Natural killer cell treated with Interleukin-12 subunit alpha and Interleukin-12 subunit beta and Interleukin-15 and Interleukin-18, amount 100 ng/mL, for 72 hours (primary cell): ENCODE data around the gene HPSE2. TPM values are rescaled to one million over a fixed set of nuclear protein-coding genes. Genes with fewer than 3 reads are reported as not detected.
"Not testable (repeated sequence)": the region's sequence is repeated elsewhere in the genome, so short reads cannot be mapped to it uniquely, and the experiment has no call there.

Experiments used
- ATAC-seq, 2 donors: fragments of 150-1000 bp; cut with Tn5 transposase in 1 of 2; sonication (Bioruptor Pico), chemical (Tn5 transposase) in 1 of 2; 2 replicates each; pipeline ENCODE4 v1.10.0; 2021
- DNase-seq: peaks from one replicate; pipeline ENCODE4 v3.0.0; 2022; ENCODE audit warnings: low spot score
- H3K27ac Mint-ChIP-seq, 2 donors: 1 replicate in 1 of 2; 2 replicates in 1 of 2; pipeline ENCODE4 v1.8.0; 2022; ENCODE audit warnings: mixed read lengths in 2 of 2, mild to moderate bottlenecking in 1 of 2, moderate library complexity in 1 of 2
- H3K27me3 Mint-ChIP-seq, 2 donors: 1 replicate in 1 of 2; 2 replicates in 1 of 2; pipeline ENCODE4 v1.8.0; 2022; ENCODE audit warnings: mixed read lengths in 2 of 2
- H3K36me3 Mint-ChIP-seq: one replicate; pipeline ENCODE4 v1.8.0; 2022; ENCODE audit warnings: mixed read lengths
- H3K4me1 Mint-ChIP-seq, 2 donors: 1 replicate in 1 of 2; 2 replicates in 1 of 2; pipeline ENCODE4 v1.8.0; 2022; ENCODE audit warnings: low read depth in 2 of 2, mixed read lengths in 2 of 2, mild to moderate bottlenecking in 1 of 2
- H3K4me3 Mint-ChIP-seq: one replicate; pipeline ENCODE4 v1.8.0; 2022; ENCODE audit warnings: mixed read lengths
- H3K9me3 Mint-ChIP-seq: 2 replicates; pipeline ENCODE4 v1.8.0; 2022; ENCODE audit warnings: mixed read lengths
- total RNA-seq, 2 donors: library from RNA; stranded (reverse); gene quantifications; one replicate each; pipeline ENCODE4 v1.2.3, GENCODE V29; 2022

Gene HPSE2
- total RNA-seq, 2 donors from 2014 or later: not detected

- Mint-ChIP-seq H3K4me1 (no peaks in the 10 kb centered on the region), H3K9me3 (no peaks in the 10 kb centered on the region), H3K36me3 (no peaks in the 10 kb centered on the region), H3K27me3 (peaks cover 9 to 19% of the 10 kb centered on the region in 2 donors), H3K4me3 (no peak overlapping the region), H3K27ac (no peak overlapping the region)
- DNase-seq: no peak
- no peak for ATAC-seq
Measured at GRCh38 chr10:98568551-98568950, 667.1 kb downstream of the HPSE2 start.

- H3K27ac Mint-ChIP-seq: no peak overlapping the region
- peaks cover 8 to 17% of the 10 kb centered on the region in 2 donors for H3K27me3 Mint-ChIP-seq
- no peaks in the 10 kb centered on the region for H3K36me3 Mint-ChIP-seq
- no peaks in the 10 kb centered on the region for H3K4me1 Mint-ChIP-seq
- H3K9me3 Mint-ChIP-seq: no peaks in the 10 kb centered on the region
- H3K4me3 Mint-ChIP-seq: no peak overlapping the region
- no peak for DNase-seq
- ATAC-seq: no peak
Measured at GRCh38 chr10:98567391-98568133, 668.1 kb downstream of the HPSE2 start.

DNA sequence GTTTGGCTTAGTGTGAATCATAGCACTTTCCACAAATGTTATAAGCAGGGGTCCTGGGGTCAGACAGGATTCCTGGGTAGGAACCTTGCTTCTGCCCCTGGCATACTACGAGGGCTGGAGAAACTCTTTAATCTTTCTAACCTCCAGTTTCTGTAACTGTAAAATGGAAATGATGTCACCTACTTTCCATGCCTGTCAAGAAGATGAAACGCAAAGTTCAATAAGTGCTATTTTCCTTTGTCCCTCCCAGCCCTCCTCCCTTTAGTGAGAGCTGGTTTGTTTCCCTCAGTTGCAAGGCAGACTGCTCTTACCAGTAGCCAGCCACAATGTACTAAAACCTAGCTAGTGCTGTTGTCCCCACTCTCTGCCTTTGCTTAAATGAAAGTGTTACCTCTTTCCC is 671.8 kb downstream of the HPSE2 start:
- no peak overlapping the region for H3K27ac Mint-ChIP-seq
- H3K27me3 Mint-ChIP-seq: peaks cover 0 to 3% of the 10 kb centered on the region in 2 donors
- no peaks in the 10 kb centered on the region for H3K9me3 Mint-ChIP-seq
- DNase-seq: no peak
- ATAC-seq: no peak
- no peaks in the 10 kb centered on the region for H3K4me1 Mint-ChIP-seq
- no peak overlapping the region for H3K4me3 Mint-ChIP-seq
- no peaks in the 10 kb centered on the region for H3K36me3 Mint-ChIP-seq

DNA sequence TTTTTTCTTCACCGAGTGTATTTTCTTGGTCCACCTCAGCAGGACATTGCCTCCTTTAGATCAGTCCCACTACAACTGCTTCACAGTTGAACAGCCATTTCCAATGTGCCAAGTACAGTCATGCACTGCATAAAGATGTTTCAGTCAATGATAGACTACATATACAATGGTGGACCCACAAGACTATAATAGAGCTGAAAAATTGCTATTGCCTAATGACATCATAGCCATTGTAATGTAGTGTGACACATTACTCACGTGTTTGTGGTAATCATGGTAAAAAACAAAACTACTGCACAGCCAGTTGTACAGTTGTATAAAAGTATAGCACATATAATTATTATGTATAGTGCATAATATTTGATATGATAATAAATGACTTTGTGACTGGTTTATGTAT is 675.1 kb downstream of the HPSE2 start:
- Mint-ChIP-seq H3K9me3 (no peaks in the 10 kb centered on the region), H3K27ac (no peak overlapping the region), H3K36me3 (no peaks in the 10 kb centered on the region), H3K27me3 (peaks cover 2 to 6% of the 10 kb centered on the region in 2 donors), H3K4me1 (no peaks in the 10 kb centered on the region), H3K4me3 (no peak overlapping the region)
- no peak for ATAC-seq
- DNase-seq: no peak

DNA sequence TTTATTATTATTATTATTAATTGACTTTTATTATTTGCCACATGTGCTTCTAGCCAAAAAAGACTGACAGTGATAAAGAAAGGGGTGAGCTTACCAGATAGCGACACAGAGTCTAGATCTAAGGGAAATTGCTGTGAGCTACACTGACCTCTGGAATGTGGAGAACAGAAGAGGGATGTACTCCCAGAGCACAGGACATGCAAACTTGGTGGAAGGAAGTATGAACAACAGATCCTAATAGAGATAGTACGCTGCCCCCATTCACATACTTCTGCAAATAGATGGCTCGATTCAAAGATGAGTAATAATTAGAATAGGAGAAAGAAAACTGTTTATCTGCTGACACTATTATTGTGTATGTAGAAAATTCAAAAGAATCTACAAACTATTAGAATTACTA is 679.6 kb downstream of the HPSE2 start:
- ATAC-seq (no peak), DNase-seq (no peak)
- no peaks in the 10 kb centered on the region for H3K36me3 Mint-ChIP-seq
- H3K27me3 Mint-ChIP-seq: peaks cover 13 to 28% of the 10 kb centered on the region in 2 donors
- no peak overlapping the region for H3K4me3 Mint-ChIP-seq
- H3K9me3 Mint-ChIP-seq: no peaks in the 10 kb centered on the region
- no peaks in the 10 kb centered on the region for H3K4me1 Mint-ChIP-seq
- no peak overlapping the region for H3K27ac Mint-ChIP-seq

DNA sequence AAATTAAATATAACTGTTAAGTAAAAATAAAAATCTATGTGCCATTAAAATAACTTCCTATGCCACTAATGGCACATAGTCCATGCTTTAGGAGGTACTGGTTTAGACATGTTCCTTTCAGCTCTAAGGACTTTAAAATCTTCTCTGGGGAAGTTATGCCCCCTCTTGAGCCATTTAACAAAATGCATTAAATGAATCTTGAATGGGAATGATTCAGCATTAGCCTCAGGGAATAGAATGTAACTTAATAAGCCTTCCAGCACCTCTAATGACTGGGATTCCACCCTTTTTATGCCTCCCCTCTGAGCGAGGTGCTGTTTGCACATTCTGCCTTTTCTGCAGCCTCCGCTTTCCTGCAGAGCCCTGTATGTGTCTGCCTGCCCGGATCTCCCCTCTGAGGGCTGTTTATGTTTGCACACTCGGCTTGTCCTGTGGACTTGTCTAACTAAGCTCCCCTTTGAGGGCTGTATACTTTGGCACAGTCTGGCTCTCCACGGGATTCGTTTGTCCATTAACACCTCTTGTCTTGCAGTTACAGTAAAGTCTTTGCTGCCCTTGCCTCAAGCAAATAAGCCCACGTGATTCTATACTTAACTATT is 680.5 kb downstream of the HPSE2 start:
- Mint-ChIP-seq H3K27ac (no peak overlapping the region), H3K27me3 (peaks cover 13 to 30% of the 10 kb centered on the region in 2 donors), H3K36me3 (no peaks in the 10 kb centered on the region), H3K4me1 (no peaks in the 10 kb centered on the region), H3K9me3 (no peaks in the 10 kb centered on the region), H3K4me3 (no peak overlapping the region)
- no peak for DNase-seq
- ATAC-seq: no peak

DNA sequence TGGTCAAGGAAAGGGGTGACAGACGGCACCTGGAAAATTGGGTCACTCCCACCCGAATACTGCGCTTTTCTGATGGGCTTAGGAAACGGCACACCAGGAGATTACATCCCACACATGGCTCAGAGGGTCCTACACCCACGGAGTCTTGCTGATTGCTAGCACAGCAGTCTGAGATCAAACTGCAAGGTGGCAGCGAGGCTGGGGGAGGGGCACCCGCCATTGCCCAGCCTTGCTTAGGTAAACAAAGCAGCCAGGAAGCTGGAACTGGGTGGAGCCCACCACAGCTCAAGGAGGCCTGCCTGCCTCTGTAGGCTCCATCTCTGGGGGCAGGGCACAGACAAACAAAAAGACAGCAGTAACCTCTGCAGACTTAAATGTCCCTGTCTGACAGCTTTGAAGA is 694.1 kb downstream of the HPSE2 start:
- H3K27ac Mint-ChIP-seq, H3K9me3 Mint-ChIP-seq, H3K4me3 Mint-ChIP-seq, ATAC-seq, DNase-seq, H3K36me3 Mint-ChIP-seq, H3K4me1 Mint-ChIP-seq: not testable (repeated sequence)
- H3K27me3 Mint-ChIP-seq: peaks cover 10 to 22% of the 10 kb centered on the region in 2 donors

DNA sequence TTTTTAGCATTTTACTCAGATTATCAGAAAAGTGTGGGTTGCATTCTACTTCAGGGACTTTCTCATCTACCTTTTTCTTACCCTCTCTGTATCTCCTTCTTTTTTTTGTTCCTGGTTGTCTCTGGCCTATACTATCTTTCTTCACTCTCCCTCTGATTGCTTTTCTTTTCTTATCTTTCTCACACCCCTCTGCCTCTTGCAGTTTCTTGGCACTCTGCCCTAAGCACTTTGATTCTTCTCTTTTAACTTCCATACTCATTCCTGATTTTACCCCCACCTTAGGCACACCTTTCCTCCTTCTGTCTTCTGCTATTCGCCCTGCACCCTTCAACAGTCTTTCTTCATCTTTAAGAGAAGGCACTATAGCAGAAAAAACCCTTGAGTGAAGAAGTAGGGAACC is 696.1 kb downstream of the HPSE2 start:
- Mint-ChIP-seq H3K4me3 (no peak overlapping the region), H3K27ac (no peak overlapping the region), H3K27me3 (peaks cover 16 to 32% of the 10 kb centered on the region in 2 donors), H3K9me3 (no peaks in the 10 kb centered on the region), H3K36me3 (no peaks in the 10 kb centered on the region), H3K4me1 (no peaks in the 10 kb centered on the region)
- ATAC-seq (no peak), DNase-seq (no peak)

GRCh38 chr10:98538472-98538871 is 697.2 kb downstream of the HPSE2 start:
- no peaks in the 10 kb centered on the region for H3K4me1 Mint-ChIP-seq
- DNase-seq (no peak), ATAC-seq (no peak)
- no peaks in the 10 kb centered on the region for H3K9me3 Mint-ChIP-seq
- H3K36me3 Mint-ChIP-seq: no peaks in the 10 kb centered on the region
- no peak overlapping the region for H3K4me3 Mint-ChIP-seq
- no peak overlapping the region for H3K27ac Mint-ChIP-seq
- peaks cover 16 to 32% of the 10 kb centered on the region in 2 donors for H3K27me3 Mint-ChIP-seq

- no peak overlapping the region for H3K27ac Mint-ChIP-seq
Measured at GRCh38 chr10:98536551-98536950, 699.1 kb downstream of the HPSE2 start.

GRCh38 chr10:98533746-98534445 is 701.8 kb downstream of the HPSE2 start:
- Mint-ChIP-seq H3K4me3 (no peak overlapping the region), H3K9me3 (no peaks in the 10 kb centered on the region), H3K27me3 (peaks cover 16 to 28% of the 10 kb centered on the region in 2 donors), H3K27ac (no peak overlapping the region), H3K4me1 (no peaks in the 10 kb centered on the region), H3K36me3 (no peaks in the 10 kb centered on the region)
- DNase-seq (no peak), ATAC-seq (no peak)

More at GRCh38 chr10:98536551-98536950, 699.1 kb downstream of the HPSE2 start:
- no peaks in the 10 kb centered on the region for H3K36me3 Mint-ChIP-seq
- H3K9me3 Mint-ChIP-seq: no peaks in the 10 kb centered on the region
- H3K4me1 Mint-ChIP-seq: no peaks in the 10 kb centered on the region
- H3K4me3 Mint-ChIP-seq: no peak overlapping the region
- H3K27me3 Mint-ChIP-seq: peaks cover 16 to 32% of the 10 kb centered on the region in 2 donors
- DNase-seq: no peak
- ATAC-seq: no peak

- H3K27me3 Mint-ChIP-seq: peaks cover 18 to 30% of the 10 kb centered on the region in 2 donors
- H3K4me3 Mint-ChIP-seq: no peak overlapping the region
- H3K9me3 Mint-ChIP-seq: no peaks in the 10 kb centered on the region
- no peaks in the 10 kb centered on the region for H3K36me3 Mint-ChIP-seq
- no peaks in the 10 kb centered on the region for H3K4me1 Mint-ChIP-seq
- ATAC-seq (no peak), DNase-seq (no peak)
- no peak overlapping the region for H3K27ac Mint-ChIP-seq
Measured at GRCh38 chr10:98533241-98533640, 702.4 kb downstream of the HPSE2 start.

GRCh38 chr10:98528805-98529183 is 706.9 kb downstream of the HPSE2 start:
- no peaks in the 10 kb centered on the region for H3K4me1 Mint-ChIP-seq
- H3K9me3 Mint-ChIP-seq: no peaks in the 10 kb centered on the region
- H3K4me3 Mint-ChIP-seq: no peak overlapping the region
- no peak for ATAC-seq
- peaks cover 8 to 12% of the 10 kb centered on the region in 2 donors for H3K27me3 Mint-ChIP-seq
- no peaks in the 10 kb centered on the region for H3K36me3 Mint-ChIP-seq
- H3K27ac Mint-ChIP-seq: no peak overlapping the region
- no peak for DNase-seq

- Mint-ChIP-seq H3K27ac (no peak overlapping the region), H3K36me3 (no peaks in the 10 kb centered on the region), H3K27me3 (peaks cover 8 to 12% of the 10 kb centered on the region in 2 donors), H3K4me3 (no peak overlapping the region), H3K4me1 (no peaks in the 10 kb centered on the region), H3K9me3 (no peaks in the 10 kb centered on the region)
- ATAC-seq (no peak), DNase-seq (no peak)
Measured at GRCh38 chr10:98528166-98528804, 707.4 kb downstream of the HPSE2 start.
